Pons (tissue), 1 donor: ENCODE measurements around the gene PLCB2.

Experiments
- DNase-seq: peaks from one replicate; pipeline ENCODE4 v3.0.0-alpha.2; 2016; ENCODE audit warnings: low spot score

The PLCB2 gene

DNA sequence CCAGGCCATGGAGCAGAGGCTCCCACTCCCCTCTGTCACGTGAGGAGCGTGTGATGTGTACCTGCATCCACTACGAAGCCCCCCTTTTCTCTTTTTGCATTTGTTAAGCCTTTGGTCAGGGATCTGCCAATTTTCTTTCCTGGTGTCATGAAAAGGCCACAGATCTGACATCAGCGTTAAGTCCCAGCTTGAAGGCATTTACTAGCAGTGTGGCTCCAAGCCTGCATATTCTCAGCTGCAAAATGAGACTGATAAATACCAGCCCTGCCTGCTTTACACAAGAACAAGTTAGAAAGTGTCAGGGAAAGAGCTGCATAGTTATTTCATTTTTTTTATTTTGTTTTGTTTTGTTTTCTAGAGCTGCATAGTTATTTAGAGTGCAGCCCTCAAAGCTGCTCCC lies 22.6 kb downstream of the PLCB2 start:
- DNase-seq = no peak

DNA sequence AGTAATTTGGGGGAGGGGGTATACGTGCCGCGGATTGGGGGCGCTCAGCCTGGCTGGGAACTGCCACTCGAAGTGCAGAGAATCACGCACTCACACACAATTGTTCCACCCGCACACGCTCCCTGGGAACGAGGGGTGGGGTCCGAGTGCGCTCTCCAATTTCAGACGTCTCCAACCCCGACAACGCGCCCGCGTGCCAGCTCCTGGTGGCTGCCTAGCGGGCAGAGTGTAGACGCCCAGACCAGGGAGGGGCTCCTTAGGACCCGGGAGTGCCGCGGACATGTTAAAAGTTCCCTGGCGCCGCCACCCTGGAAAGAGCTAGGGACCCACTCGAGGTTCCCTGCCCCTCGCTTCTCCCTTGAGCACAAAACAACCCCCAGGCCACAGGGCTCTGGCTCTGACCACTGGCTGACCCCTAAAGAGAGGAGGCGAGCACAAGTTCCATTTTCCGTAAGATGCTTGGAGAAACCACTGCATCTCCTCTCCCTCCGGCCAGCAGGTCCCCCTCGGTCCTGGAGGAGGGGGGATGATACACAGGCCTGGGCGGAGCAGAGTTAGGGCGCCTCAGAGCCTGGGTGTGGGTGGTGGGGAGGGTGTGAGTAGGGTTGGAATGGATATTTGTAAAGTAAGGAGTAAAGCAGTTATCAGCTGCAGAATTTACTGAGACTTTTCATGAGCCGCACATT lies 24.0 kb downstream of the PLCB2 start:
- DNase-seq = no peak

DNA sequence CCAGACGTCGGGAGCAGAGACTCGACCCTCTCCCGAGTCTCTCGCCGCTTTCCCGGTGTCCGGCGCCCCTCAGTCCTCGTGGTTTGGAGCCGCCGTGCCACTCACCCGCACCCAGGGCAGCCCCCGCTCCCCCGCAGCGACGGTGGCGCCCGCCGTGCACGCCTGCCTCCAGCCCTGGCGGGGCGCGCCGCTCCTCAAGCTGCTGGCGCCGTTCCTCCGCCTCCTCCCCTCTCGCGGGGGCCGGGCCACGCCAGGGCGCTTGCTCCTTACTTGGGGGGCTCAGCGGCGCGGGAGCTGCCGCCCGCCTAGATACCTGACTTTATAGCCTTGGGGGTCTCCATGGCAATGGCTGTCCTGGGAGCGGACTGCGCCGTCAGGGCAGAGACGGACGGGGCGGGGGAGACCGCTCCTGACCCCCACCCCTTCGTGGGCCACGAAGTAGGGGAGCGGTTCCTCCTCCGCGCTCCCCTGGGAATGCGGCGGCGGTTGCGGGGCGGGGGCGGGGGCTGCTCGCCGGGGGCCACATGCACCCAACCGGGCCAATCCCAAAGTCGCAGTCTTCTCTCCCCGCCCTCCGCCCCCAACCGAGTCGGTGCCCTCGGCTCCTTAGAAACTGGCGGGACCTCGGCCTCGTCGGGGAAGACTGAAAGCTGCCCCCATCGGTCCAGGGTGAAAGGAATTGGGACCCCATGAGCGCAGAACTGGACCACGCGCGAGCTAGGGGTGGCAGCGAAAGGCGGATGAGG lies 24.7 kb downstream of the PLCB2 start, which contains the start of gene ANKRD63:
Gene ANKRD63 (minus strand): TSS at position 196 of the 746 bp plus-strand sequence. CDS start 478 bp downstream, outside the sequence.
- DNase-seq = no peak

DNA sequence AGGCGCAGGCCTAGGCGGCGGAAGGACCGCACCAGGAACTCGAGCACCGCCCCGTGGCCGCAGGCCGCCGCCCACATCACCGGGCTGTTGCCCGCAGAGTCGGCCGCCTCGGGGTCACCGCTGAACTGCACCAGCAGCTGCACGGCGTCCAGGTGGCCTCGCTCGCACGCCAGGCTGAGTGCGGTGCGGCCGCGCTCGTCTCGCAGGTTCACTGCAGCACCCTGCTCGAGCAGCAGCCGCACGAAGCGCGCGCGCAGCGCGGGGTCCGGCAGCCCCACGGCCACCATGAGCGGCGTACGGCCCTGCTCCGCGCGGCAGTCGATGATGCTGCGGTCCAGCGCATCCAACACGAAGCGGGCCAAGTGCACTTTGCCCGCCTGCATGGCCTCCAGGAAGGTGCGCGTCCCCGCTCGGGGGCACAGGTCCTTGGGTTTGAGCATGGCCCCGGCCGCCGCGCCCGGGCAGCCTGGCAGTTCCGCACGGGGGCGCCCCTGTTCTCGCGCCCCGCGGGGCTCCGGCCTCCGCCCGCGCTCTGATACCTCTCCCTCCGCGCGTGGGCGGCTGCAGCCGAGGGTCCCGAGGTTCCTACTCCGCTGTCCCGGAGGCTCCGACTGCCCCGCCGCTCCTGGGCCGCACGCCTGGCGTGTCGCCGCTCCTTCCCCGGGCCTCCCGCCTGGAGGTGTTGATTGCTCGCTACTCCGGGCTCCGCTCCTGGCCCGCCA lies 25.4 kb downstream of the PLCB2 start:
- DNase-seq = no peak

DNA sequence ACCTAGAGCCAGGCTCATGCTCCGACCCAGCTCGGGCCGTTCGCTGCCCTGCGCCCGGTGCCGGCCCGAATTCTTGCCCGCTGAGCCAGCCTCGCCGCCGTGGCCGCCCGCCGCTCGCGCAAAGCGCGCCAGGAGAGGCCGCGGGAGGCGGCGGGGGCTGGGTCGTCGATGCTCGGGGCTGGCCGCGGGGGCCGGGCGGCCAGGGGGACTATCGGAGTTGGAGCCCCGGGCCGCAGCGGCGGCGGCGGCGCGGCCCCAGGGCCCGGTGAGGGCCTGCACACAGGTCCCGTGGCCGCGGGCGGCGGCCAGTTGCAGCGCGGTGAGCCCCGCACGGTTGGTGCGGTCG lies 26.0 kb downstream of the PLCB2 start:
- no peak for DNase-seq

DNA sequence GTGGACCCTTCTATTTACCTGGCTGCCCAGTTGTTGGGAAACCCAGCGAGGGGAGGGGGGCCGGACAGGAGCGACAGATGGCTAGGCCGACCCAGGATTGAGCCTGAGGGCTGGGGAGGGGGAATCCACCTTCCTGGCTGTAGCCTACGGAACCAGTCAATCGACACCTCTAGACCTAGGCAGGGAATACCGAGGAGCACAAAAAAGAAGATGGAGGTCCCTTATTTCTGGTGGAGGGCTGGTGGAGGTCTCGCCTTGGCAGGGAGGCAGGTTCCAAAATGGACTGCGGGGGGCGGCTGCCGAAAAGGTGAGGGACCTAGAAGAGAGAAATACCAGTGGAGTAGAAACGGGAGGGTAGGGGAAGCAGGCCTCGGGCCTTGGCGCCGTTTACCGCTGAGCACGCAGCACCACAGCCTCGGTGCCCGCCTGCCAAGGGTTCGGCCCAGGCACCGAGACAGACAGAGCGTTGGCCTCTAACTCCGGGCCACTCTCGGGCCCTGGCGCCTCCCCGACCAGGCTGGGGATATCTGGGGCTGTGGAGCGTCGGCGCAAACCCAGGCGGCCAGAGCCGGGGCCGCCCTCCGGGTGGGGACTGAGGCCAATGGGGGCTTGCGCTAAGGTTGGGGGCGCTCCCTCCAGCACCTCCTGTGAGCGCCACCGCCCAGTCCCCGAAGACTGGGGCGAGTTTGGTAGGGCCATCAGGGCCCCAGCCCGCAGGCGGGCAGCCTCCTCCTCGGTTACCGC lies 26.5 kb downstream of the PLCB2 start:
- no peak for DNase-seq

DNA sequence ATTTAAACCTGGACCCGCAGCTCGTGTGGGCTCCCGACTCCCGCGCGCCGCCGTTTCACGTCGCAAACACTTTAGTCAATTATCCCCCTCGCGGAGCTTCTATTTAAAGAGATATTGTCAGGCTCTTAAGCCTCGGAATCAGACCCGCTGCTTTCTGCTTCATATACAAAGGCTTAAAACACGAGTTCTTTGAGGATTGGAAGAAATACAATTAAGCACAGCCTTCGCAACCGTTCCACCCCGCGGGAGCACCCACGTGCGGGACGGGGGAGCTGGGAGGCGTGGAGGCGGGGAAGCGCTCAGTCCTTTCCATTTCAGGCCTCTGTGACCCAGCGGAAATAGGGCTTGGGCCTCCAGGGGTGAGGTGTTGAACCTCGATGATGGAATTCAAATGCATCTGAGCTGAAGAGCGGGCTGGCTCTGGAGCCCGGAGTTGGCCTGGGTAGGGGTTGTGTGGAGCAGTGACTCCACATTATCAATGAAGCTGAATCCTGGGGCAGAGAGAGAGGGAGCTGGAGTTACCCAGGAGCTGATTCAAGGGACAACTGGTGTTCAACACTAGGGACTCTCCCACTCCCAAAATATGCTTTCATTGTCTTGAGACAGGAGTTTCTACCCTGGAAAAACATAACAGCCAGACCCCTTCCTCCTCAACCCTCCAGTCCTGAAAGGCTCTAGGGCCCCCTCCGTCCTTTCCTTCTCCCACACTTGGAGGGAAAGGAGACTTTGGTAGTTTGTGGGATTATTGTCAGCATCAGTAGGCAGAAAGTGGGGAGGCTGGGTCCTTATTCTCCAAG lies 27.3 kb downstream of the PLCB2 start:
- DNase-seq = no peak

DNA sequence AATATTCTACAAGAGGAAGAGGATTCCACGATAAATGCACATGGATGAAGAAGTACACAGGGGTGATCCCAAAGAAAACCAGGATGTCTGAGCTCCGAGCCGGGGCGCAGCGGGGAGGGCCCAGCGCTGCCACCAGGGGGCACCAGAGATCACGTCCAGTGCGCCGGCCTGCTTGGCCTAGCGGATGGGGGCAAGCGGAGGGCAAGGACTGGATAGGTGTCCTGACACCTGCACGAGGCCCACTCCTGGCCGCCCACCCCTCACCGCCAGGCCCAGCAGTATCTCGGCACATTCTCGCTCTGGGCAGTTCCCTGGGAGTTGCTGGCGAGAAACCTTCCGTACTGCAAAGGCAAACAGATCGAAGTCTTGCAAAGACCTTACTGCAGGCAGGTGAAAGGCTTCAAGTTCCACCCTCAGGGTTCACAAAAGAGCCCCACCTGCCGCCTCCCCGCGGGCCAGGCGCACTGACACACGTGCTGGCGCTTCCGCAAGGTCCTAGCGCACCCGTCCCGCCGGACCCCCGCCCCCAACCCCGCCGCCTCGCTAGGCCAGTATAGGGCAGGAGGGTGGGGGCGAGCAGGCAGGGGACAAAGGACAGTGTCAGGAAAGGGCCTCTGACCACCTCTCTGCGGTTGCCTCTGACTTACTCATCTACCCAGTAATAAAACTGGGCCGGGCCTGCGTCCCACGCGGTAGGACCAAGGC lies 28.1 kb downstream of the PLCB2 start:
- DNase-seq = peak; percentile 30

DNA sequence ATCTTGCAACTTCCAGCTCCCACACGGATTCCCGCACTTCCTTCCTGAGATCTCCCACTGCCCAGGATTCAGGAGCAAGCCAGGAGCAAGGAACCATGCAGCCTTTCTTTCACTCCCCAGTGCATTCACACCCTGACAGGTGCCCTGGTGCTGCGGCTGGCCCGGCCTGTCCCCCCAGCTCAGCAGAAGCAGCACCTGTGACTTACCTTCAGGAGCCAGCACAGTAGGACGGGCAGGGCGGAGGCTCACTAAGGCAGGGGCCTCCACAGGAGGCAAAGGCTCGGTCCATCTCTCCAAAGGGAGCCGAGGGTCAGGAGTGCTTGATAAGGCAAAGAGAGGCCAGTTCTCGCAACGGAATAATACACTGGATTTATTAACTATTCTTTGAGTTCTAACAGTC lies 29.7 kb downstream of the PLCB2 start:
- no peak for DNase-seq

DNA sequence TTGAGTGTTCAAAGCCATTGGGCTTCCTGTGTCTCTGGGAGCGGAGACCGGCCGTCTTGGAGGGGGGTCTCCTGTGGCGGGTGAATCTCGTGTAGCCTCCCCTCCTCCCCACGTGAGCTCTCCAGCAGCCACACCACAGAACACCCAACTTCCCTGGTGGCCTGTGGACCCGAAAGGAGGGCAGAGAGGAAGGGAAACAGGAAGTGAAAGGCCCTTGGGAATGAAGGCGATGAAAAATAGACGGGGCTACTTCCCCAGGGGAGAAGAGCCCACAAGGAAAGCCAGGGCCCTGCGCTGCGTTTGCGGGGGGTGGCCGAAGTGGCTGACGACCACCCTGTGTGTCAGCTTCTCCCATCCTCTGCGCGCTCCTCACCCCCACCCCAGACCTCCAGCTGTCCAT lies 30.3 kb downstream of the PLCB2 start:
- DNase-seq = peak; percentile 55

DNA sequence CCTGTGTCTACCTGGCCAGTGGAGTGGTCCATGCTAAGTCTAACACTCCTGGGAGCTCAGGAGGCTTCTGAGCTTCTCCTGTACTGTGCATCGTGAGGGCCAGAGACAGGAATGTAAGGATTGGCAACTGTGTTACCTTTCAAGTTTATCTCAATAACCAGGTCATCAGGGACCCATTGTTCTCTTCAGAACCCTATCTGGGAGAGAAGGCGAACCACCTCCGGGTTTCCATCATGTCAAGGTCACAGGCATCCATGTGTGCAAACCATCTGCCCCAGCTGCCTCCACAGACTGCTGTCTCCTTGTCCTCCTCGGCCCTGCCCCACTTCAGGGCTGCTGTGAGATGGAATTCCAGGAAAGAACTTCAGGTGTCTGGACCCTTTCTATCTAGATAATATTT lies 30.8 kb downstream of the PLCB2 start:
- DNase-seq = no peak

DNA sequence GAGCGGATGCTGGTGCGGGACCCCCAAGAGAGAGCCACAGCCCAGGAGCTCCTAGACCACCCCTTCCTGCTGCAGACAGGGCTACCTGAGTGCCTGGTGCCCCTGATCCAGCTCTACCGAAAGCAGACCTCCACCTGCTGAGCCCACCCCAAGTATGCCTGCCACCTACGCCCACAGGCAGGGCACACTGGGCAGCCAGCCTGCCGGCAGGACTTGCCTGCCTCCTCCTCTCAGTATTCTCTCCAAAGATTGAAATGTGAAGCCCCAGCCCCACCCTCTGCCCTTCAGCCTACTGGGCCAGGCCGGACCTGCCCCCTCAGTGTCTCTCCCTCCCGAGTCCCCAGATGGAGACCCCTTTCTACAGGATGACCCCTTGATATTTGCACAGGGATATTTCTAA lies 31.8 kb downstream of the PLCB2 start:
- no peak for DNase-seq

DNA sequence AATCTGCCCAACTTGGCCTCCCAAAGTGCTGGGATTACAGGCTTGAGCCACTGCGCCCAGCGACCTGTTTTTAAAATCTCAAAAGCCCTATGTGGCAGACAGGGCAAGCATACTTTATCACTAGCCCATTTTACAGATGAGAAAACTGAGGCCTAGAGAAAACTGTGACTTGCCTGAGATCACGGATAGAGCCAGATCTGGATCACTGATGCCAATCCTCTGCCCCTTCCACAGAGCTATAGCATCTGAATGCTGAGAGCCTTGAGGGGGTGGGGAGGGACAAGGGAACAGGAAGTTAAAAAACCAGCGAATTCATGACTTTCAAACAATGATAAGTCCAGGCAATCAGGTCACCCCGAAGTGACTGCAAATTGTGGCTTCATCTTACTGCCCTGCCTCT lies 32.2 kb downstream of the PLCB2 start:
- no peak for DNase-seq

DNA sequence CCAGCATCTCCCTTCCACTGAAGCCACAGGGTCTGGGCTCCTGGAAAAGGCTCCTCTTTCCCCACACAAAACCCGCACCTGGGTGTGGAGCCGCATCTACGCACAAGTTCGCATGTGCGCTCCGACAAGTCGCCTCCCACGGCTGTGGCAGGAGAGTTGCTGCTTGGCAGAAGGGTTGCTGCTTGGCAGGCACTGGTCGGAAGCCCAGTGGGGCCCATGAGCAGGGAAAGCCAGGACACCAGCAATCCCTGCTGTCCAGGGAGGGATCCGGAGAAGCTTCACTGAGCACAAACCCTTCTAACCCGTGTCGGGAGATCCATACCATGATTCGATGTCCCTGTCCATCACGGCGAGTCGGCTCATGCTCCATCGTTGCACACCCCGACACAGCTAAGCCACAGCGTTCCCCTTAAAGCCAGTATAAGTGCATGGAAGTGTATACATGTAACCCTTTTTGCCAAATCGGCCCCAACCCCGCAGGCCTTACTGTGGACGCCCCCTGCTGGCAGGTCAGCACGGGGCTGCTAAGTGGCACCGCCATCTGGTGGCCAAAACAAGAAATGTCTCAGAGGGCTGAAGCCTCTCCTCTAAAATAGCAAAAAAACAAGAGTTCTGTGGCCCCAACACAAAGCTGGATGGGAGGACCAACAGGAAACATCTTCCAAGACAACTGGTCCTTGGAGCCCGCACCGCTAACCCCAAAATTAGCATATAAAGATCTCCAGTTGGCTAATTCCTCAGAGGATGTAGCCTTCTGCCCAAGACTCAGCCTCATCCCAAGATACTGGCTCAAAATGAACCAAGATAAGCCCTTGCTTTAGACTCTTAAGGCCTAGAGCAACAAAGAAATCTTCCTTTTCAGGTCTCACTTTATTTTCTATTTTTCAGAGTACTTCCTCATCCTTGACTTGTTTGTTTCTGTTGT lies 33.1 kb downstream of the PLCB2 start:
- DNase-seq = peak; percentile 69

DNA sequence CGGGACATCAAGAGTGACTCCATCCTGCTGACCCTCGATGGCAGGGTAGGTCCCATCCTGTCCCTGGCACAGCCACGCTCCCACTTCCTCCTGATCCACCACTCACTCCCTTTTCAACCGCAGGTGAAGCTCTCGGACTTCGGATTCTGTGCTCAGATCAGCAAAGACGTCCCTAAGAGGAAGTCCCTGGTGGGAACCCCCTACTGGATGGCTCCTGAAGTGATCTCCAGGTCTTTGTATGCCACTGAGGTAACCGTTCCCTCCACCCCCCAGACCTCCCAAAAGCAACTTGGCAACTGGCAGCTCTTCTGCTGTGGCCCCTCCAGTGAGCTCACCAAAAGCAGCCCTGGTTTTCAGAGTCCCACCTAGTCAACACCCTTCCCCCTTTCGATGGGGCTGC lies 34.3 kb downstream of the PLCB2 start:
- DNase-seq = no peak

DNA sequence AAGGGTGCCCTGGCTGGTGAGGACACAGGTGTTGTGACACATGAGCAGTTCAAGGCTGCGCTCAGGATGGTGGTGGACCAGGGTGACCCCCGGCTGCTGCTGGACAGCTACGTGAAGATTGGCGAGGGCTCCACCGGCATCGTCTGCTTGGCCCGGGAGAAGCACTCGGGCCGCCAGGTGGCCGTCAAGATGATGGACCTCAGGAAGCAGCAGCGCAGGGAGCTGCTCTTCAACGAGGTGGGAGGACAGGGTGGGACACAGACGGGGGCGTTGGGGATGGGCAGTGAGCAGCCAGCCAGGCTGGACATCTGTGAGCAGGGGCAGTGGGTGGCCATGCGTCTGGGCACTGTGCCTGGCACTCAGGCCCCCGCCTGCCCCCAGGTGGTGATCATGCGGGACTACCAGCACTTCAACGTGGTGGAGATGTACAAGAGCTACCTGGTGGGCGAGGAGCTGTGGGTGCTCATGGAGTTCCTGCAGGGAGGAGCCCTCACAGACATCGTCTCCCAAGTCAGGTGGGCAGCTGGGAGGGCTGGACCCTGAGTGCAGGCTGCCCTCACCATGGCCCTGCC lies 35.2 kb downstream of the PLCB2 start:
- DNase-seq = no peak

DNA sequence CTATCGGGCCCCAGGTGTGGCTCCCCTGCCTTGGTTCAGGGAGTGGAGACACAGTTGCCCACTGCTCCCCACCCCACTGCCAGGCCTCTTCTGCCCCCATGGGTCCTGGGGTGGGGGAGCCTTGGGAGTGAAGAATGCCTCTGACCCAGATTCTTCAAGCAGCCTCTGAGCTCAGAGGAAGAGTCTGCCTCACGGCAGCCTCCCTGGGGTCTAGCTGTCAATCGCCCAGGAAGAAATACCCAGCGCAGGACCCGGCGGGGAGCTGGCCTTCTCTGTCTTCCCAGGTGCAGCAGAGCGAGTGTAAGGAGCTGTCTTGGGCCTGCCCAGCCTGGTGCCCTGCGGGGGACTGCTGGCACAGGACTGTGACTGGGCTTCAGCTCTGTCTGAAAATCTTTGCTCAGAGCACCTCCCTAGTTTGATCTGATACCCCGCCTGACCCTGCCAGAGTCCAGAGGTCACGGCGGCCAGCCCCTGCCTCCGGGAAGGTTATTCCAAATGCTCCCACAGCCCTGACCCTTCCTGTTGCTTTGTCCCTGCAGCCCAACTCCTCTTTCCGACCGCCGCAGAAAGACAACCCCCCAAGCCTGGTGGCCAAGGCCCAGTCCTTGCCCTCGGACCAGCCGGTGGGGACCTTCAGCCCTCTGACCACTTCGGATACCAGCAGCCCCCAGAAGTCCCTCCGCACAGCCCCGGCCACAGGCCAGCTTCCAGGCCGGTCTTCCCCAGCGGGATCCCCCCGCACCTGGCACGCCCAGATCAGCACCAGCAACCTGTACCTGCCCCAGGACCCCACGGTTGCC lies 35.9 kb downstream of the PLCB2 start:
- DNase-seq = no peak

DNA sequence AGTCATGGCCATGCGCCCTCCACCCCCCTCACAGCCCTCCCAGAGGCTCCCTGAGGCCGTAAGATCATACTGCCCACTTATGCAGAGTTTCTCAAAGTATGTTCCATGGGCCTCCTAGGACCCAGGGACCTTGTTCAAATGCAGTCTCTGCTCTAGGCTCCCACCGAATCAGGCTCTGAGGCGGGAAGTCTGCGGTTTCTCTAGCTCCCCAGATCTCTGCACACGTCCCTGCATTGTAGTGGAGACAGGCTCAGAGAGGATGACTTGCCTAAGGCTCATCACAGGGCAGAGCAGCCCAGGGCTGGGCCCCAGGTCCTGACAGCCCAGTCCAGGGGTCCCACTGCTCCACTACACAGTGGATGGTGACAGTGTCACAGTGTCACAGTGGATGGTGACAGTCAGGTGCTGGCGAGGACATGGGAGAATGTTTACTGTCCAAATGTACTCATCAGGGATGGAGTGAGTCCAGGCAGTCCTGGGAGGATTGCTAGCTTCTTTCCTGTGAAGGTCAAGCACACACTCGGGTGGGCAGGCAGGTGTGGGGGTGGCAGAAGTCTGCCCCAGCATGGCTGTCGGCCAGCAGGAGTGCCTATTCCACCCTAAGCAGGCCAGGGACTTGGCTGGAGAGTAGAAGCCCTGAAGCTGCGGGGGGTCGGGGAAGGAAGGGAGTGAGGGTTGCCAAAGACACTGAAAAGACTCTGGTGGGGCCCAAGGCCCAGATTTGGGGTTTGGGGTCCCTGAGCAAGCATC lies 37.3 kb downstream of the PLCB2 start:
- DNase-seq = no peak
